Neural progenitor cell (in vitro differentiated cells): Measurements from ENCODE around the gene SLC12A7.

Source experiments
- EZH2 ChIP-seq: fragments of 200-600 bp; sonication (generic); IDR thresholded peaks from 2 replicates; pipeline ENCODE4 v1.6.1; 2017; ENCODE audit warnings: antibody characterized with exemption, mild to moderate bottlenecking, moderate library complexity
- EZH2phosphoT487 ChIP-seq: fragments of 200-600 bp; sonication (generic); IDR thresholded peaks from 2 replicates; pipeline ENCODE4 v1.6.1; 2017; ENCODE audit warnings: antibody characterized with exemption
- TF ChIP-seq, protein P1 (sequence below): fragments of 200-600 bp; sonication (generic); IDR thresholded peaks from 2 replicates; pipeline ENCODE4 v1.5.1; 2017; ENCODE audit warnings: antibody characterized with exemption, mild to moderate bottlenecking

DNA sequence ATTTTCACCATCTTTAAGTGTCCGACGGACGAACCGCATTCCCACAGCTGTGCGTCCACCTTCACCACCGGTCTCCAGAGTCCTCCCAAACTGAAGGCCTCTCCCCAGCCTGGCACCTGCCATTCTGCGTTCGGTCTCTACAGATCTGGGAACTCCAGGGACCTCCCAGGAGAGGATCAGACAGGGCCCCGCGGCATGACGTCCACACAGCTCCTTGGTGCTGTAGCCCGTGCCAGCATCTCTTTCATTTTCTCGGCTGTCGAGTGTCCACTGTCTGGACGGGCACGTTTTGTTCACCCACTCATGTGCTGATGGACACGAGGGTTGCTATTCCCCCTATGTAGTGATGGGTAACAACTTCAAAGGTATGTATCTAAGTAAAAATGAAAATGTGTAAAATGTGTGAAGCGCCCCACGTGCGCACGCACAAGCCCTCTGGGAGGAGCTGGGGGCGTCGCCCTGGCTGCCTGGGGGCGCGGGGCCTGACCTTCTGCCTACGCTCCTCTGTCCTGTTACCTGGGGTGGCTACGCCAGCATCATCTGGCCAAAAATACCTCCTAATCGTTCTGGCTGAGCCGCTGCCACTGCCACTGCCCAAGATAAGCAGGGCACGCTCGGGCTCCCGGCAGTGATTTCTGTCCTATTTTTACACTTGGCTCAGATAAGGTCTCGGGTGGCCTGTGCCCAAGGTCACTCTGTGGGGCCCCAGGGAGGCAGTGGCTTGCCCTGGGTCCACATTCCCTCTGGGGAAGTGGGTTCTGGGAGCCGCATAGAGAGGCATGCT lies 10.8 kb upstream of the SLC12A7 start:
- TF ChIP-seq EZH2 (no peak), EZH2phosphoT487 (no peak)
- TF ChIP-seq, protein P1, sequence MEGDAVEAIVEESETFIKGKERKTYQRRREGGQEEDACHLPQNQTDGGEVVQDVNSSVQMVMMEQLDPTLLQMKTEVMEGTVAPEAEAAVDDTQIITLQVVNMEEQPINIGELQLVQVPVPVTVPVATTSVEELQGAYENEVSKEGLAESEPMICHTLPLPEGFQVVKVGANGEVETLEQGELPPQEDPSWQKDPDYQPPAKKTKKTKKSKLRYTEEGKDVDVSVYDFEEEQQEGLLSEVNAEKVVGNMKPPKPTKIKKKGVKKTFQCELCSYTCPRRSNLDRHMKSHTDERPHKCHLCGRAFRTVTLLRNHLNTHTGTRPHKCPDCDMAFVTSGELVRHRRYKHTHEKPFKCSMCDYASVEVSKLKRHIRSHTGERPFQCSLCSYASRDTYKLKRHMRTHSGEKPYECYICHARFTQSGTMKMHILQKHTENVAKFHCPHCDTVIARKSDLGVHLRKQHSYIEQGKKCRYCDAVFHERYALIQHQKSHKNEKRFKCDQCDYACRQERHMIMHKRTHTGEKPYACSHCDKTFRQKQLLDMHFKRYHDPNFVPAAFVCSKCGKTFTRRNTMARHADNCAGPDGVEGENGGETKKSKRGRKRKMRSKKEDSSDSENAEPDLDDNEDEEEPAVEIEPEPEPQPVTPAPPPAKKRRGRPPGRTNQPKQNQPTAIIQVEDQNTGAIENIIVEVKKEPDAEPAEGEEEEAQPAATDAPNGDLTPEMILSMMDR: no peak
